Tibial nerve (tissue), 4 donors: ENCODE results near the gene FLNC. TPM values are rescaled to one million over a fixed set of nuclear protein-coding genes. Genes with fewer than 3 reads are reported as not detected.
A peak's percentile ranks its signal among the peaks of the same experiment; 100 is the strongest.

Experiments
- DNase-seq, 2 donors: peaks; one replicate each; pipeline ENCODE4 v3.0.0-alpha.2; 2019; ENCODE audit warnings: low spot score in 2 of 2
- H3K27ac ChIP-seq, 4 donors: fragments of 200-600 bp; sonication (generic) in 3 of 4; one replicate each; pipeline ENCODE4 v1.5.1; 2017 to 2019; ENCODE audit warnings: mild to moderate bottlenecking in 1 of 4
- H3K27me3 ChIP-seq, 2 donors: fragments of 200-600 bp; sonication (generic) in 1 of 2; one replicate each; pipeline versions ENCODE4 v1.5.1 to v1.6.0; 2017 to 2019
- H3K36me3 ChIP-seq, 3 donors: fragments of 200-600 bp; sonication (generic); one replicate each; pipeline ENCODE4 v1.5.1; 2018 to 2019
- H3K4me1 ChIP-seq, 4 donors: fragments of 200-600 bp; sonication (generic) in 3 of 4; one replicate each; pipeline ENCODE4 v1.5.1; 2017 to 2019
- H3K4me3 ChIP-seq, 4 donors: fragments of 200-600 bp; sonication (generic) in 3 of 4; one replicate each; pipeline ENCODE4 v1.5.1; 2017 to 2019; ENCODE audit warnings: mild to moderate bottlenecking in 1 of 4, moderate library complexity in 1 of 4
- H3K9me3 ChIP-seq, 4 donors: fragments of 200-600 bp; sonication (generic) in 3 of 4; one replicate each; pipeline ENCODE4 v1.5.1; 2017 to 2019
- CTCF ChIP-seq, 5 experiments: fragments of 200-600 bp in 3 of 5; fragments of 450-650 bp in 2 of 5; sonication (generic) in 3 of 5; IDR thresholded peaks; one replicate each; pipeline ENCODE4 v1.5.1; 2016 to 2019; ENCODE audit warnings: antibody characterized with exemption in 5 of 5, mild to moderate bottlenecking in 3 of 5, moderate library complexity in 2 of 5
- EP300 ChIP-seq, 2 donors: sonication (generic); formaldehyde crosslinking; IDR thresholded peaks; one replicate each; pipeline ENCODE4 v1.6.1; 2017; ENCODE audit warnings: antibody characterized with exemption in 2 of 2, mild to moderate bottlenecking in 1 of 2
- POLR2A ChIP-seq, 2 donors: fragments of 450-650 bp; IDR thresholded peaks; one replicate each; pipeline ENCODE4 v1.6.1; 2017; ENCODE audit warnings: antibody characterized with exemption in 2 of 2, mild to moderate bottlenecking in 2 of 2, moderate library complexity in 2 of 2
- WGBS, 2 donors: methylation state at CpG; one replicate each; pipeline ENCODE4 v1.1.5; 2018; 5-methylcytosine and 5-hydroxymethylcytosine counted together
- total RNA-seq, 4 donors: library from RNA; depleted of rRNA; stranded (reverse); fragments of >200 nt; gene quantifications; one replicate each; pipeline ENCODE4 v1.1.0, GENCODE V29; 2016

The FLNC gene
- total RNA-seq, 4 donors from 2014 or later = 5.5 to 13.5 (median 9.0) TPM

- peak overlapping the region; percentile 48 to 84 (median 66) for H3K4me3 ChIP-seq
- no peaks in the 10 kb centered on the region for H3K36me3 ChIP-seq
- no peak for TF ChIP-seq EP300 (IDR thresholded peaks at IDR 0.05)
- TF ChIP-seq POLR2A (IDR thresholded peaks at IDR 0.05) = no peak
- no peak for TF ChIP-seq CTCF (IDR thresholded peaks at IDR 0.05)
- H3K4me1 ChIP-seq = peaks cover 0 to 25% (median 9%) of the 10 kb centered on the region in 4 donors
- H3K27me3 ChIP-seq = peaks cover 0 to 8% of the 10 kb centered on the region in 2 donors
- no peaks in the 10 kb centered on the region for H3K9me3 ChIP-seq
- 12 to 16% methylated on average over 9 of the region's 9 CpGs for WGBS, 2 donors
- H3K27ac ChIP-seq = no peak overlapping the region
- DNase-seq = no peak
These were observed 38.3 kb upstream of the FLNC start for GRCh38 chr7:128791972-128792327.

- TF ChIP-seq EP300 (IDR thresholded peaks at IDR 0.05) (no peak), CTCF (IDR thresholded peaks at IDR 0.05) (no peak), POLR2A (IDR thresholded peaks at IDR 0.05) (no peak)
- Histone ChIP-seq H3K36me3 (no peaks in the 10 kb centered on the region), H3K4me3 (no peak overlapping the region), H3K27me3 (peaks cover 0 to 8% of the 10 kb centered on the region in 2 donors), H3K4me1 (peaks cover 0 to 25% (median 9%) of the 10 kb centered on the region in 4 donors), H3K27ac (no peak overlapping the region), H3K9me3 (no peaks in the 10 kb centered on the region)
- WGBS, 2 donors = 49 to 55% methylated on average over 10 of the region's 10 CpGs
- no peak for DNase-seq
These were observed 37.6 kb upstream of the FLNC start for GRCh38 chr7:128792471-128793180.

GRCh38 chr7:128793181-128793547, 37.0 kb upstream of the FLNC start:
- H3K9me3 ChIP-seq = no peaks in the 10 kb centered on the region
- peaks cover 0 to 8% of the 10 kb centered on the region in 2 donors for H3K27me3 ChIP-seq
- no peak for TF ChIP-seq EP300 (IDR thresholded peaks at IDR 0.05)
- no peak for TF ChIP-seq CTCF (IDR thresholded peaks at IDR 0.05)
- no peak for TF ChIP-seq POLR2A (IDR thresholded peaks at IDR 0.05)
- DNase-seq = no peak
- peaks cover 0 to 25% (median 9%) of the 10 kb centered on the region in 4 donors for H3K4me1 ChIP-seq
- 94% methylated on average over 5 of the region's 5 CpGs for whole genome bisulfite sequencing, 2 donors
- H3K4me3 ChIP-seq = no peak overlapping the region
- H3K27ac ChIP-seq = no peak overlapping the region
- H3K36me3 ChIP-seq = no peaks in the 10 kb centered on the region

GRCh38 chr7:128794020-128794419, 36.2 kb upstream of the FLNC start:
- Histone ChIP-seq H3K4me1 (peaks cover 0 to 25% (median 9%) of the 10 kb centered on the region in 4 donors), H3K27me3 (peaks cover 0 to 8% of the 10 kb centered on the region in 2 donors), H3K36me3 (no peaks in the 10 kb centered on the region), H3K4me3 (no peak overlapping the region), H3K27ac (no peak overlapping the region), H3K9me3 (no peaks in the 10 kb centered on the region)
- TF ChIP-seq POLR2A (IDR thresholded peaks at IDR 0.05) = no peak
- no peak for TF ChIP-seq EP300 (IDR thresholded peaks at IDR 0.05)
- no peak for TF ChIP-seq CTCF (IDR thresholded peaks at IDR 0.05)
- no peak for DNase-seq
- WGBS, 2 donors = 67 to 71% methylated on average over 3 of the region's 3 CpGs

- no peaks in the 10 kb centered on the region for H3K36me3 ChIP-seq
These were observed 35.8 kb upstream of the FLNC start for GRCh38 chr7:128794436-128794835.

More at GRCh38 chr7:128794436-128794835, 35.8 kb upstream of the FLNC start:
- TF ChIP-seq CTCF (IDR thresholded peaks at IDR 0.05) (no peak), POLR2A (IDR thresholded peaks at IDR 0.05) (no peak), EP300 (IDR thresholded peaks at IDR 0.05) (no peak)
- 93% methylated on average over 8 of the region's 8 CpGs for WGBS, 2 donors
- Histone ChIP-seq H3K4me1 (peaks cover 0 to 25% (median 9%) of the 10 kb centered on the region in 4 donors), H3K27ac (no peak overlapping the region), H3K9me3 (no peaks in the 10 kb centered on the region), H3K27me3 (peaks cover 0 to 8% of the 10 kb centered on the region in 2 donors), H3K4me3 (no peak overlapping the region)
- DNase-seq = no peak
